Peyer's patch (tissue), 4 donors: ENCODE measurements around the gene C6orf47. TPM values are rescaled to one million over a fixed set of nuclear protein-coding genes. Genes with fewer than 3 reads are reported as not detected.
A peak's percentile ranks its signal among the peaks of the same experiment; 100 is the strongest.
"Not testable (repeated sequence)": the region's sequence is repeated elsewhere in the genome, so short reads cannot be mapped to it uniquely, and the experiment has no call there.

Experiments used
- DNase-seq, 3 donors: peaks; one replicate each; pipeline ENCODE4 v3.0.0-alpha.2; 2017 to 2019
- H3K27ac ChIP-seq, 4 donors: fragments of 200-600 bp; sonication (generic); one replicate each; pipeline ENCODE4 v1.5.1; 2016 to 2019
- H3K27me3 ChIP-seq, 2 donors: fragments of 200-600 bp; sonication (generic); one replicate each; pipeline ENCODE4 v1.5.1; 2019
- H3K36me3 ChIP-seq, 3 donors: fragments of 200-600 bp; sonication (generic); one replicate each; pipeline ENCODE4 v1.5.1; 2016 to 2019
- H3K4me1 ChIP-seq, 4 donors: fragments of 200-600 bp; sonication (generic); one replicate each; pipeline ENCODE4 v1.5.1; 2016 to 2019
- H3K4me3 ChIP-seq, 4 donors: fragments of 200-600 bp; sonication (generic); 1 replicate in 3 of 4; 2 replicates in 1 of 4; pipeline ENCODE4 v1.5.1; 2016 to 2019; ENCODE audit warnings: mild to moderate bottlenecking in 1 of 4
- H3K9me3 ChIP-seq, 4 donors: fragments of 200-600 bp; sonication (generic); one replicate each; pipeline ENCODE4 v1.5.1; 2016 to 2019; ENCODE audit warnings: mild to moderate bottlenecking in 1 of 4
- CTCF ChIP-seq, 6 experiments: fragments of 450-650 bp in 4 of 6; fragments of 200-600 bp in 2 of 6; sonication (generic) in 1 of 6; IDR thresholded peaks; one replicate each; pipeline ENCODE4 v1.5.1; 2017 to 2019; ENCODE audit warnings: antibody characterized with exemption in 6 of 6, mild to moderate bottlenecking in 3 of 6, moderate library complexity in 1 of 6
- POLR2A ChIP-seq, 2 donors: fragments of 450-650 bp; IDR thresholded peaks; one replicate each; pipeline ENCODE4 v1.5.1; 2017; ENCODE audit warnings: antibody characterized with exemption in 2 of 2, mild to moderate bottlenecking in 2 of 2, moderate library complexity in 2 of 2
- total RNA-seq, 4 donors: library from RNA; depleted of rRNA; stranded (reverse); fragments of >200 nt; gene quantifications; one replicate each; pipeline ENCODE4 v1.1.0, GENCODE V29; 2016

Gene C6orf47
- 10 to 100 TPM; 26.4 to 46.7 (median 37.2) TPM for total RNA-seq

- Histone ChIP-seq H3K36me3 (peaks cover 0 to 25% (median 0%) of the 10 kb centered on the region in 3 donors), H3K27ac (peak within 1 kb of the TSS; percentile 81 to 90 (median 84)), H3K27me3 (no peaks in the 10 kb centered on the region), H3K9me3 (no peaks in the 10 kb centered on the region), H3K4me3 (peak within 1 kb of the TSS; percentile 54 to 74 (median 66)), H3K4me1 (peaks cover 9 to 67% (median 19%) of the 10 kb centered on the region in 4 donors)
- peak; percentile 89 to 94 (median 90) for DNase-seq
- TF ChIP-seq CTCF (IDR thresholded peaks at IDR 0.05) = no peak
- peak; percentile 87 to 92 for TF ChIP-seq POLR2A (IDR thresholded peaks at IDR 0.05)
Measured at GRCh38 chr6:31660381-31661261, at the start of gene C6orf47. Gene C6orf47, minus strand, starts transcription at chr6:31660778. Its CDS starts 831 bp downstream, at chr6:31659947.

GRCh38 chr6:31709157-31709556 lies 48.6 kb upstream of the C6orf47 start:
- DNase-seq, H3K9me3 ChIP-seq, H3K36me3 ChIP-seq, H3K4me3 ChIP-seq, H3K27me3 ChIP-seq, H3K27ac ChIP-seq: not testable (repeated sequence)
- H3K4me1 ChIP-seq = peaks cover 0 to 15% (median 1%) of the 10 kb centered on the region in 4 donors

- TF ChIP-seq POLR2A (IDR thresholded peaks at IDR 0.05) = no peak
- TF ChIP-seq CTCF (IDR thresholded peaks at IDR 0.05) = no peak
- no peak for DNase-seq
- Histone ChIP-seq H3K27ac (no peak overlapping the region), H3K9me3 (no peaks in the 10 kb centered on the region), H3K4me1 (peaks cover 0 to 14% (median 0%) of the 10 kb centered on the region in 4 donors), H3K4me3 (no peak overlapping the region), H3K27me3 (no peaks in the 10 kb centered on the region), H3K36me3 (no peaks in the 10 kb centered on the region)
Measured at GRCh38 chr6:31708224-31708623, 47.6 kb upstream of the C6orf47 start.

GRCh38 chr6:31707701-31708100 lies 47.1 kb upstream of the C6orf47 start:
- Histone ChIP-seq H3K4me1 (peaks cover 0 to 14% (median 0%) of the 10 kb centered on the region in 4 donors), H3K27me3 (no peaks in the 10 kb centered on the region), H3K36me3 (no peaks in the 10 kb centered on the region), H3K27ac (no peak overlapping the region), H3K4me3 (no peak overlapping the region), H3K9me3 (no peaks in the 10 kb centered on the region)
- TF ChIP-seq CTCF (IDR thresholded peaks at IDR 0.05) = no peak
- TF ChIP-seq POLR2A (IDR thresholded peaks at IDR 0.05) = no peak
- no peak for DNase-seq

GRCh38 chr6:31706599-31706998 lies 46.0 kb upstream of the C6orf47 start, which contains the start of gene LY6G6F:
Gene LY6G6F, plus strand, starts transcription at chr6:31706866. Its CDS starts 41 bp downstream, at chr6:31706907.
- no peaks in the 10 kb centered on the region for H3K9me3 ChIP-seq
- no peak within 1 kb of the TSS for H3K4me3 ChIP-seq
- DNase-seq = no peak
- H3K27me3 ChIP-seq = no peaks in the 10 kb centered on the region
- H3K36me3 ChIP-seq = no peaks in the 10 kb centered on the region
- TF ChIP-seq POLR2A (IDR thresholded peaks at IDR 0.05) (no peak), CTCF (IDR thresholded peaks at IDR 0.05) (no peak)
- H3K4me1 ChIP-seq = peaks cover 0 to 19% (median 7%) of the 10 kb centered on the region in 4 donors
- no peak within 1 kb of the TSS for H3K27ac ChIP-seq

GRCh38 chr6:31705931-31706330 lies 45.4 kb upstream of the C6orf47 start:
- Histone ChIP-seq H3K4me3 (no peak overlapping the region), H3K27ac (no peak overlapping the region), H3K27me3 (no peaks in the 10 kb centered on the region), H3K9me3 (no peaks in the 10 kb centered on the region), H3K36me3 (no peaks in the 10 kb centered on the region), H3K4me1 (peaks cover 0 to 21% (median 9%) of the 10 kb centered on the region in 4 donors)
- TF ChIP-seq CTCF (IDR thresholded peaks at IDR 0.05) (no peak), POLR2A (IDR thresholded peaks at IDR 0.05) (no peak)
- DNase-seq = no peak
